HG03095 (cell line): ENCODE data around the gene FOXP1.

ENCODE experiments used
- ATAC-seq: cut with Tn5 transposase; IDR thresholded peaks from one replicate; pipeline ENCODE4 v1.9.1; 2021; ENCODE audit warnings: moderate library complexity; ENCODE audit not compliant: unreplicated experiment

FOXP1 gene

GRCh38 chr3:71511446-71511845 is 72.1 kb downstream of the FOXP1 start:
- ATAC-seq: no peak

DNA sequence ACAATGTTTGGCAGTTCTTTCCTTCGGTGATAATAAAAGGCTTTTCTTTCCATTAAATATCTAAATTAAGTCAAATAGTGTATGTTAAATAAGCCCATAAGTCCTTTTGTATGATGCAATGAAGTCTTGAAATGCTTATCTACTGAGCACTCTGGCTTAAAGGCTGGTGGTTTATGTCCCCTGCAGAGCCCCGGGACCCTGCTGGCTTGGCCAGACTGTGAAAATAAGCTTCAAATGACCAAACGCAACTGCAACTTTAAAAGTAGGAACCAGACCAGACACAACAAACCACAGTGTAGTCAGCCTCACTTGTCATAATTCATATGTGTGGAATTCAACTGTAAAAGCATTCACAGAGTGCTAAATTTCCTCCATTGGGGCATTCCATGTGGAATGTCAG is 72.5 kb downstream of the FOXP1 start:
- ATAC-seq: no peak

DNA sequence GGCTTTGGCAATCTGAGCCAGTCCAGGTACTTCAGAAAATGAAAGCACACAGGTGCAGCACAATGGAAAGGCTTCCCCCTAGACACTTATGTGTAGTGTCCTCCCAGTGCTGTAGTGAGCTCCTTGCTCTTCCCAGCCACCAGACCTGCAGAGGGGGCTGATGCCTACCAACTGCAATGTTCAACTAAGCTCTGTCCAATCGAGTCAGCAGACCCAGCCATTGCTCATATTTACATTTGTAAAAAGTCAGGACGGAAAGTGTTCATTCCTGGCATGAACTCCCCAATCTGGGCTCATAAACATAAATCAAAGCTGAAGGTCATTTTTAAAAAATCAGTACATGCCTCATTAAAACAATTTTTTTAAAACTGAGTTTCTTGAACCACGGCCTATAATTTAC is 73.0 kb downstream of the FOXP1 start:
- ATAC-seq: no peak

- ATAC-seq: no peak
These were observed 74.5 kb downstream of the FOXP1 start for GRCh38 chr3:71509066-71509465.

DNA sequence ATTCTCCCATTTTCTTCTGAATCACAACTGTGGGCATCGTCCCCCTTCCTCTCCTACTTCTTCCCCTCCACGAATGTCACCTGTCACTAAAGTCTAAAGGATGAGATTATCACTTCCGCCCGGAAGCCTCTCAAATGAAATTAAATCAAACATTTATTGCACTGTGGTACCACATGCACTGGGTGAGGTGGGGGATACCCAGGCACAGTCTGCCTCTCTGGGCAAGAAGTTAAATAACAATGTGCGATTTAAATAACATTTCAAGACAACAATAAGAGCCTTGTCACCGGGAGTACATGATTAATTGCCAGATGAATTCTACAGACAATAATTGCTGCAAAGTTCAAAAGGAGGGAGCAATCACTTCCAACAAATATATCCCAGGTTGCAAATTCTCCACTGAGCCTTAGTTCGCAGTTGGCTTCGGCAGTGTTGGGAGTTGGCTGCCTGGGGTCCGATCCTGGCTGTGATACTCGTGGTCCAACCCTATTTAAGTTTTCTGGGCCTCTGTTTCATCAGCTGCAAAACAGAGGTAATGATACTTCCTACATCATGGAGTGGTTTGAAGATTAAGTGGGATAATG is 77.7 kb downstream of the FOXP1 start:
- no peak for ATAC-seq

DNA sequence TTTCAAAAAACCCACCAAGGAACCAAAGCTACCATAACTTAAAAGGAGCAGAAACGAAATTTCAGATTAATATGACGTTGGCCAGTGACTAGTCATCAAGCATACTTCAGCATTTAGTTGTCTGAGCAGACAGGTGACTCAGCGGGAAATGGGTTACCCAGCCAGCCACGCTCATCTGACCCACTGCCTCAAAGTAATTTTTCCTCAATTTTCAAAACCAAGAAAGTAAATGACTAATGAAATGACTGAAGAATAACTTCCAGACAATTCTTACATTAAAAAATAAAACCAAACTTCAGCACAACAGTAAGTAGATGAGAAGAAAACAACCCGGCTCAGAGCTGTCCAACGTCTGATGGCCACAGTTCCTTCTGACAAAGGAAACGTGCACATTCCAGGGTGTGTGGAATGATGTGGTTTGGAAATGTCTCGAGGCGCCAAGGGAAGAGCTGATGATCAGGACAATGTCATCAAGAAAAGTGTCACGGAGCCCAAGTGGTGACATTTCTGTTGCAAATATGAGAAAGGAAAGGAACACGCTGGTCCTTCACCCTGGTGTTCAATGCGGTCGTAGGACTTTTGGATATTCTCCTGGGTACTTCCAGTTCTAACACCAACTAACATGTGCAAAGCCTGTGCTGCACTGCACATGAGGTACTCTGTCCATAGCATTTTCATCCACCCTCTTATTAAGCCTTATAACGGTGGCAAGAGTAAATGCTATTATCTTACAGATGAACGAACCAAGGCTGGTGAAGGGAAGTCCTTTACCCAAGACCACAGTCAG is 79.1 kb downstream of the FOXP1 start:
- no peak for ATAC-seq

- ATAC-seq: no peak
These were observed 79.8 kb downstream of the FOXP1 start for GRCh38 chr3:71503525-71504249.

DNA sequence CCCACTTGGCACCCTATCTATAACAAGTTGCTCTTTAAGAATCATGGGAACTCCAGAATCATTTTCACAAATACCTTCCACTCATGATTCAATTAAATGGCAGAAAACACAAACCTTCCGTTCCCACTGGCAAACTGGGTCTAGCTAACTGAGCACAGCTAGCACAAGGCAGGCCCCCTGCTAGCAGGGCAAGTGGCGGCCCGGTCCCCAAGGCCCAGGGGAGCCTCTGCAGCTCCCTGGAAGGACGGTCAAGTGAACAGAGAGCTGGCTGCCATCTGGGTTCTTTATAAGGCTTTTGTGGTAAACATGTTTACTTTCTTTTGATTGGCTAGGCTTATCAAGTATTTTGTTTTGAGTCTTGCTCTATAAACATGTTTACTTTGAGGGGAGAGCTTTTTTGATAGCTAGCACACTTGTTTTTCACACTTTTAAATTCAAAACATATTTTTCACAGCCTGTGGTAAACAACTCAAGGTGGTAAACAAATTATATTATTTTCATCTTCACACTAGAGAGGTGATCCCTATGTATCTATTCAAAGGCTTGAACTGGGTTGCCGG is 81.4 kb downstream of the FOXP1 start:
- no peak for ATAC-seq

- ATAC-seq: no peak
These were observed 82.8 kb downstream of the FOXP1 start for GRCh38 chr3:71500696-71501095.

- no peak for ATAC-seq
These were observed 84.2 kb downstream of the FOXP1 start for GRCh38 chr3:71499227-71499876.

GRCh38 chr3:71498543-71498942 is 85.0 kb downstream of the FOXP1 start:
- ATAC-seq: no peak

- ATAC-seq: no peak
These were observed 85.5 kb downstream of the FOXP1 start for GRCh38 chr3:71497971-71498444.

DNA sequence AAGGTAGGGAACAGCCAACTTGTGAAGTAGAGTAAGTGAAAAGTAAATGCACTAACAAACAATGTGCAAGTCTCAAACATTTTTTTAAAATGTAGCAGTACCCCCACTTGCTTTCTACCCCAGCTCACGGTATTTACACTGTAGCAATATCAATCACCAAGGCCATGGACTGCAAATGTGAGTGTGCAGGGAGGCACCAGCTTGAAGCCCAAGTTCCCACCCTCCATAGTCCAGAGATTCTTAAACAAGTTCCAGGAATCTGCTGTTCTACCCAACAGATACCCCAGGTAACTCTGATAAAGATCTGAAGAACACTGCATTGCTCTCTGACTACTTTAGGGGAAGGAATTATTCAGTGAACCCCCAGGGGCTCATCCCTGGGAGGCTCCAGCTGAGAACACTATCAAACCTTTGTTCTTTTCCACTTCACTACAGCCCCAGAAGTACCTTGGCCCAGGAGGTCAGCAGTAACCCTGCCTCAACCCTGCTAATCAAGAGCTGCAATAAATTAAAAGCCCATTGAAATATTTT is 86.1 kb downstream of the FOXP1 start:
- ATAC-seq: no peak

DNA sequence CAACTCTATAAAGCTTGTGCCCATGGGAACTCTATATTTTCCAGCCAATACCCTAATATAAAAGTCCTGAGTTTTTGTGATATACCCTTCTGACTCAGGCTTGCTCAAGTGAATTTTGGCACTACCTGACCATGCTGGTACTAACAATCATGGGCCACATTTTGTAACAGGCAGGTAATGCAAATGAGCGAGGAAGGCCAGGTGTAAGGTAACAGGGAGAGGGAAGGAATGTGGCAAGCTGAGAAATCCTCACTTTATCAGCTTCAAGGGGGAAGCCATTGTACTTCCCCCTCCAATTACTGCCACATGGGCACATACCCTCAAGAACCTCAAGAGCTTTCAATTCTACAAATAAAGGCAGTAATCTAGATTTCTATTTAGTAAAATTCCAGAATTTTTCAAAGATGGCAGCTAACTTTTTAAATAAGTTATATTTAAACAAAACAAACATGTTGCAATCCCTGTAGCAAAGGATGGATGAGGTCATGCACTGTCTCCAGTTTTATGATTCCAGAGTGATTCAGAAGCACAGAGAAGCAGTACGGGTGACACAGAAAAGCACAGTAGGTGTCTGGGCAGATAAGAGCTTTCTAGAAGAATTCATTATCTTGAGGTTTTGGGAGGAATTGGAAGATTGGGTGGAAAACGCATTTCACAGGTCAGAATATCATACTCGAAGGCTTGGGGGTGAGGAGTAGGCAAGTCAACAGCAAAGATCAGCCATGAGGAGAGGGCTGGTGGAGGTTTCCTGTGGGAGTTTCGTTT is 87.6 kb downstream of the FOXP1 start:
- no peak for ATAC-seq

GRCh38 chr3:71494212-71494611 is 89.3 kb downstream of the FOXP1 start:
- ATAC-seq: no peak

GRCh38 chr3:71492974-71493771 is 90.4 kb downstream of the FOXP1 start:
- ATAC-seq: no peak

GRCh38 chr3:71492566-71492965 is 91.0 kb downstream of the FOXP1 start:
- no peak for ATAC-seq

GRCh38 chr3:71491154-71491752 is 92.3 kb downstream of the FOXP1 start:
- ATAC-seq: no peak

DNA sequence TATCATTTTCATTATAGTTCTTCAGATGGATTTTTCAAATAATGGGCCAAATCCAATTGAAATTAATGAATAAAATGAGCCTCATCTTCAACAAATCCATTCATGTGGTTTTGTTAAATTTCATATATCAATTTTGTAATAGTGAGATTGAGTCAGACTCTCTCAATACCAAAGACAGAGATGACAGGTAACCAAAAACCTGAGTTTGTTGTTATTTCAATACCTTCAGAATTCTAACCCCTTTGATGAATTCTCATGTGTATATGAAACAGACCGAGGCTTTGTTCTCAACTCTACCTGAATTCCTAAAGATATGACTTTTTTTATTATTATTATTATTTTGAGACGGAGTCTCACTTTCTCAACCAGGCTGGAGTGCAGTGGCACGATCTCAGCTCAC is 92.8 kb downstream of the FOXP1 start:
- ATAC-seq: no peak
